Subcutaneous adipose tissue (tissue), 4 donors: ENCODE results near the gene CMIP. TPM values are rescaled to one million over a fixed set of nuclear protein-coding genes. Genes with fewer than 3 reads are reported as not detected.

Experiments
- total RNA-seq, 4 donors: library from RNA; depleted of rRNA; stranded (reverse); fragments of >200 nt; gene quantifications; one replicate each; pipeline ENCODE4 v1.1.0, GENCODE V29; 2016
- TF ChIP-seq, protein P1 (sequence below): fragments of 450-650 bp; IDR thresholded peaks from one replicate; pipeline ENCODE4 v1.5.1; 2016; ENCODE audit warnings: low read depth, mild to moderate bottlenecking, control low read depth, antibody characterized with exemption, moderate library complexity

The CMIP gene
- total RNA-seq, 4 donors from 2014 or later = 19.9 to 40.3 (median 26.0) TPM

DNA sequence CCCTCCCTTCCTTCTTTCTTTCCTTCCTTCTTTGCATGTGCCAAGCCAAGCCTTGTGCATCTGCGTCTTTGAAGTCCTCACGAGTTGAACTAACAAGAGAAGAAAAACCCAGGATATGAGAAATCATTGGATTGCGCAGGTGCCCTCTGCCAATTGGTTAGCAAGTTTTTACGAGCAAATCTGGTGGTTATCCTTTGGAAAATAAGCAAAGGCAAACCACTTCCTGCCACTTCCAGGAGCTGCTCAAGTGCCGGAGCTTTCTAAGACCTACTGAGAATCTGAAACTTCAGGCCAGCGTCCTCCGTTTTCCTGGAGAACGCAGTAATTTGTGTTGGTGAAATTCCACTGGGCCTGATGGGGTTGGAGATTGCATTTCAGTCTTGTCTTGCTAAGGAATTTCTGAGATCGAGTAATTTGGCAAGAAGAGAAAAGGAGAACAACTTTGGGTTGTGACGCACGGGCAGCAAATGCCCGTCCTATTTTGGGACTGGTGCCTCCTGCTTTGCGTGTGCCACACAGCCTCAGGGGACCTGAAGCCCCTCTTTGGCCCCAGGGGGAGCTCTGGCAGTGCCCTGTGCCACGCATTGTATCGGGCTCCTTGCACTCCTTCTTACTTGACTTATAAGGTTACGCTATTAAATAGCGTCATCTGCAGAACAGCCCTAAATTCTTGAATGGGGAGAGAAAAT lies 56.4 kb downstream of the CMIP start:
- TF ChIP-seq, protein P1, sequence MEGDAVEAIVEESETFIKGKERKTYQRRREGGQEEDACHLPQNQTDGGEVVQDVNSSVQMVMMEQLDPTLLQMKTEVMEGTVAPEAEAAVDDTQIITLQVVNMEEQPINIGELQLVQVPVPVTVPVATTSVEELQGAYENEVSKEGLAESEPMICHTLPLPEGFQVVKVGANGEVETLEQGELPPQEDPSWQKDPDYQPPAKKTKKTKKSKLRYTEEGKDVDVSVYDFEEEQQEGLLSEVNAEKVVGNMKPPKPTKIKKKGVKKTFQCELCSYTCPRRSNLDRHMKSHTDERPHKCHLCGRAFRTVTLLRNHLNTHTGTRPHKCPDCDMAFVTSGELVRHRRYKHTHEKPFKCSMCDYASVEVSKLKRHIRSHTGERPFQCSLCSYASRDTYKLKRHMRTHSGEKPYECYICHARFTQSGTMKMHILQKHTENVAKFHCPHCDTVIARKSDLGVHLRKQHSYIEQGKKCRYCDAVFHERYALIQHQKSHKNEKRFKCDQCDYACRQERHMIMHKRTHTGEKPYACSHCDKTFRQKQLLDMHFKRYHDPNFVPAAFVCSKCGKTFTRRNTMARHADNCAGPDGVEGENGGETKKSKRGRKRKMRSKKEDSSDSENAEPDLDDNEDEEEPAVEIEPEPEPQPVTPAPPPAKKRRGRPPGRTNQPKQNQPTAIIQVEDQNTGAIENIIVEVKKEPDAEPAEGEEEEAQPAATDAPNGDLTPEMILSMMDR = no peak

DNA sequence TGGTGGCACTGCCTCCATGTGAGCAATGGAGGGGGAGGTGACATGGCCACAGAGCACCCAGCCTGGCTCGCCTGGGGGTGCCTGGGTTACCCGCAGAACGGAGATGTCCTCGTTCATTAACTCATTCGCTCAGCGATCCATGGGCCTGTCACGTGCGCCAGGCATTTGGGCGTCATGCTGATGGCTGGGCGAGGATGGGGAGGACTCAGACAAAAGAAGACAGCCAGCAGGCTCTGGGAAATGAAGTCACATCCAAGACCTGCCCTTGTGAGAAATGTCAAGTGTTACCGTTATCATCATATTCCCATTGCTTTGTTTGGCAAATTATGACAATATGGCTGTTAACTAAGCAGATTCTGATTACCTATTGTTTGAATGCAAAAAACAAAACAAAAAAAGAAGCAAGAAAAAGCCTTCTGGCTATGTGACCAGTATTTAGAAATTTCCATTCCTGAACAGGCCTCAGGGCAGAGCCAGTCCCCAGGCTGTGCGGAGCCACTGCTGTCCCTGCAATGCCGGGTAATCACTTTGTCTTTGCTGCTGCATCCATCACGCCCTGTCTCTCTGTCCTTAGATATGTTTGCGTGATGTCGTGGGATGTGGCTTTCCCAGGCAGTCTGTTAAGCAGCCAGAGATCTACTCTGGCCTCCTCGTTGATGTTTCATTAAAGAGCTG lies 57.9 kb downstream of the CMIP start:
- TF ChIP-seq, protein P1 = no peak

DNA sequence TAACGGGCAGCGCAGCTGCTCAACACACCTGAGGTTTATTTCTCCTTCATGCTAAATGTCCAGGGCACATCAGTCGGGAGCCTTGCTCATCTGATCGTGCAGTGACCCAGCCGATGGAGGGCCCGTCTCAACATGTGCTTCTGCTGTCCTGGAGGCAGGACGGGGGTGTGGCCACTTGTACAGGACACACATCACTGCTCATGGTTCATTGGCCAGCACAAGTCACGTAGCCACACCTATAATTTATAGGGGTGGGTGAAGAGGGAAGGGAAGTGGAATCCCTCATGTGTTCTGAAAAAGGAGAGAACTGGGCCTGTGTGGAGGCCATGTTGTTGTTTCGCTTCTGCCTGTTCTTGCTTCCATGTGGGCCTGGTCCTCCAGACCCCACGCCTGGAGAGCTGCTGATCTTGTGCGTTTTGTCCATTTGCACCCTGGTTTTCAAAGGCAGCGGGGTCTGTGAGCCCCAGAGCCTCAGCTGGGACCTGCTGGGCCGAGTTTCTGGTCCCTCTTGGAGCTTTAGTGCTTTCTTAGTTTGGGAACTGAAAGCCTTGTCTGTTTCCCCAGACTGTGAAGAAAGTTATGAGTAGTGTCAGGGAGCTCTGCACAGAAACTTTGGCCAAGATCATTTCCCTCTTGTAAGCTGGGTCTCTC lies 60.5 kb downstream of the CMIP start:
- TF ChIP-seq, protein P1 = no peak

DNA sequence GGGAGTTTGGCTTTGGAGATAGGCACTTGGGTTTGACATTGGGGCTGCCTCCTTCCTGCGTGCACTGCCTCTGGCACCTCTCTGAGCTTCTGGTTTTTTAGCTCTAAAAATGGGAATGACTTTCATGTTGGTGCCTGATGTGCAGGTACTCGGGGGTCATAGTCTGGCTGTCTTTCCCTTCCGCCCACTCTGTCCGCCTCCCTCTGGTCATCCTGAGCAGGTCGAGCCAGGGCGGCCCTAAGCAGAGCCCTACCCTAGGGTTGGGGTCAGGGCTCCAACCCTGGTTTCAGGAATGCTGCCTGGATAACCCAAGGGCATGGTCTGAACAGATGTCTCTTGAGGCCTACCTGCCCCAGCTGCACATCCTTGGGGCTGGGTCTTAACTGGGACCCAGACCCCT lies 64.8 kb downstream of the CMIP start:
- TF ChIP-seq, protein P1 = no peak

DNA sequence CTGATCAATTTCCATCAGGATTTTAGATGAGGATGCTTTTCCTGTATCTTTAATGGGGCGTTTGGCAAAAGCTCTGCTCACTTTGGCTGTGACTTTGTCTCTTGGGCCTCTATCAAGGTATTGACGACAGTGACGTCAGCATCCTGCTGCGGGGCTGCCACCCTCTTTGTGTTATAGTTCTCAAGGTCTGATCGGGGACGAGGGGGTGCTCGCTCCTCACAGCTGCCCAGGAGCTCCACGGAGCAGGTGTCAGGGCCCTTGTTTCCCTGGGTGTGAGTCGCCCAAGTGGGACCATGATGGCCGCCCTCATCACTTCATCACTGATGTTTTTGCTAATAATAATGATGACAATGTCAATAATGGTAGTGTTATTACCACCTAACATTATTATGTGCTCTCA lies 65.4 kb downstream of the CMIP start:
- TF ChIP-seq, protein P1 = no peak

DNA sequence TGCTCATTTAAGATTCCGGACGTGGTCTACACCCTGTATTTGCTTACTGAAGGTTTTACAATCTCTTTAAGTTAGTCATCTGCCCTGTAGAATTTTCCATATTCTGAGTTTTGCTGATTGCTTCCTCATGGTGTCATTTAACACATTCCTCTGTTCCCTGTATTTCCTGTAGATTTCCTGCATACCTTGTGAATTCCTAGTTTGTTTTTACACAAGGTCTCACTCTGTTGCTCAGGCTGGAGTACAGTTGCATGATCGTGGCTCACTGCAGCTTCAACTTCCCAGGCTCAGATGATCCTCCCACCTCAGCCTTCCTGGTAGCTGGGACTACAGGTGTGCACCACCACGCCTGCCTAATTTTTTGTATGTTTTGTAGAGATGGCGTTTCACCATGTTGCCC lies 66.8 kb downstream of the CMIP start:
- TF ChIP-seq, protein P1 = no peak
